GM12878 (cell line): Measurements from ENCODE around the gene GPC5. TPM values are rescaled to one million over a fixed set of nuclear protein-coding genes. Genes with fewer than 3 reads are reported as not detected.

Experiments
- ATAC-seq: fragments of 200-7000 bp; cut with Tn5 transposase; 3 replicates; pipeline ENCODE4 v1.9.1; 2020; ENCODE audit warnings: mild to moderate bottlenecking, moderate library complexity
- BruUV-seq: library from RNA; stranded (reverse); fragments of 400-500 nt; replicated peaks from 2 replicates; lab custom pipeline; 2021; lab: Mats Ljungman, UMichigan
- CTCF ChIA-PET: fragments of 300-600 bp; sonication (Branson Sonifier 250); formaldehyde crosslinking; extraction: SDS; loops from one replicate; lab custom pipeline; 2021; ENCODE audit warnings: inconsistent platforms; lab: Yijun Ruan, JAX
- POLR2A ChIA-PET: fragments of 350-600 bp; formaldehyde crosslinking; extraction: SDS; loops from one replicate; lab custom pipeline; 2021; ENCODE audit warnings: inconsistent platforms; lab: Charles Lee
- RAD21 ChIA-PET: fragments of 300-600 bp; sonication (Branson Sonifier 250); formaldehyde crosslinking; loops from one replicate; lab custom pipeline; 2023; ENCODE audit warnings: antibody characterized with exemption; ENCODE audit not compliant: unreplicated experiment; lab: Charles Lee
- SMC1A ChIA-PET: fragments of 300-600 bp; sonication (Branson Sonifier 250); formaldehyde crosslinking; loops from one replicate; lab custom pipeline; 2023; ENCODE audit not compliant: unreplicated experiment, uncharacterized antibody; lab: Charles Lee
- DNase-seq: peaks from one replicate; pipeline ENCODE4 v3.0.0-alpha.2; 2011; ENCODE audit warnings: low read depth, low spot score
- FAIRE-seq: peaks from 3 replicates; lab custom pipeline; 2011; peaks lifted over from hg19 to GRCh38; lab: Jason Lieb, UNC
- H2AFZ ChIP-seq: 2 replicates; pipeline ENCODE4 v1.6.0; 2011; ENCODE audit warnings: low read depth, low read length, control low read depth; ENCODE audit not compliant: control insufficient read depth
- H3K27ac ChIP-seq: 2 replicates; pipeline ENCODE4 v1.5.1; 2011; ENCODE audit warnings: control low read depth; ENCODE audit not compliant: control insufficient read depth, insufficient read depth
- H3K27me3 ChIP-seq, 2 experiments: replicated peaks in 1 of 2; 2 replicates each; pipeline versions ENCODE4 v1.6.0 to v1.6.1; 2011; ENCODE audit warnings: low read length in 1 of 2; ENCODE audit not compliant: control insufficient read depth in 2 of 2, insufficient read depth in 2 of 2
- H3K36me3 ChIP-seq, 2 experiments: 2 replicates each; pipeline ENCODE4 v1.5.1; 2011; ENCODE audit warnings: low read length in 1 of 2; ENCODE audit not compliant: control insufficient read depth in 2 of 2, insufficient read depth in 2 of 2
- H3K4me1 ChIP-seq: 2 replicates; pipeline ENCODE4 v1.6.1; 2011; ENCODE audit warnings: mild to moderate bottlenecking, low read length, moderate library complexity, mixed read lengths; ENCODE audit not compliant: control insufficient read depth, insufficient read depth
- H3K4me2 ChIP-seq: 2 replicates; pipeline ENCODE4 v1.6.0; 2011; ENCODE audit warnings: control low read depth; ENCODE audit not compliant: control insufficient read depth, insufficient read depth
- H3K4me3 ChIP-seq: fragments of 200-600 bp; sonication (generic); 2 replicates; pipeline ENCODE4 v1.5.1; 2016
- H3K79me2 ChIP-seq: 2 replicates; pipeline ENCODE4 v1.6.0; 2011; ENCODE audit warnings: low read length; ENCODE audit not compliant: control insufficient read depth, insufficient read depth
- H3K9ac ChIP-seq: 2 replicates; pipeline ENCODE4 v1.8.0; 2011; ENCODE audit warnings: low read length, control low read depth, mixed read lengths; ENCODE audit not compliant: control insufficient read depth, insufficient read depth
- H3K9me3 ChIP-seq: replicated peaks from 3 replicates; pipeline ENCODE4 v1.5.1; 2011; ENCODE audit warnings: mild to moderate bottlenecking, low read length; ENCODE audit not compliant: control insufficient read depth, insufficient read depth
- H4K20me1 ChIP-seq: 2 replicates; pipeline ENCODE4 v1.6.0; 2011; ENCODE audit not compliant: control insufficient read depth, insufficient read depth
- CBX3 ChIP-seq: fragments of 200-600 bp; sonication (generic); IDR thresholded peaks from 2 replicates; pipeline ENCODE4 v1.6.1; 2016; ENCODE audit warnings: low read depth, borderline replicate concordance
- CBX5 ChIP-seq: sonication (generic); IDR thresholded peaks from 2 replicates; pipeline ENCODE4 v1.6.1; 2016; ENCODE audit warnings: low read depth, moderate library complexity, mild to moderate bottlenecking, inconsistent platforms
- CREM ChIP-seq: IDR thresholded peaks from 2 replicates; pipeline ENCODE4 v1.6.1; 2014; ENCODE audit warnings: antibody characterized with exemption, low read depth
- EGR1 ChIP-seq, 2 experiments: IDR thresholded peaks; 1 replicate in 1 of 2; 2 replicates in 1 of 2; pipeline ENCODE4 v1.6.1; 2011 to 2012; ENCODE audit warnings: low read depth in 2 of 2, low read length in 2 of 2, borderline replicate concordance in 1 of 2, mild to moderate bottlenecking in 1 of 2, moderate library complexity in 1 of 2
- ETV6 ChIP-seq, 2 experiments: fragments of 450-650 bp in 1 of 2; IDR thresholded peaks in 1 of 2; conservative IDR thresholded peaks in 1 of 2; 2 replicates each; pipeline ENCODE4 v1.6.1; 2014; ENCODE audit warnings: antibody characterized with exemption in 1 of 2, borderline replicate concordance in 1 of 2, low read depth in 1 of 2, mild to moderate bottlenecking in 1 of 2, moderate library complexity in 1 of 2
- EZH2 ChIP-seq: IDR thresholded peaks from 2 replicates; pipeline ENCODE4 v1.6.1; 2012; ENCODE audit warnings: low read depth, mild to moderate bottlenecking, control low read depth, inconsistent platforms, low read length, borderline replicate concordance; ENCODE audit not compliant: control insufficient read depth
- IRF5 ChIP-seq: fragments of 450-650 bp; IDR thresholded peaks from 2 replicates; pipeline ENCODE4 v1.6.1; 2017; ENCODE audit warnings: borderline replicate concordance
- MTA3 ChIP-seq: IDR thresholded peaks from 2 replicates; pipeline ENCODE4 v1.6.1; 2012; ENCODE audit warnings: low read length, inconsistent platforms, borderline replicate concordance
- PAX5 ChIP-seq: IDR thresholded peaks from 2 replicates; pipeline ENCODE4 v1.6.1; 2011; ENCODE audit warnings: low read depth, low read length, borderline replicate concordance
- POLR2A ChIP-seq: IDR thresholded peaks from 2 replicates; pipeline ENCODE4 v1.6.1; 2011; ENCODE audit warnings: low read depth, mild to moderate bottlenecking, low read length
- POU2F2 ChIP-seq: IDR thresholded peaks from 3 replicates; pipeline ENCODE4 v1.6.1; 2011; ENCODE audit warnings: low read depth, mild to moderate bottlenecking, low read length, borderline replicate concordance
- RUNX3 ChIP-seq: IDR thresholded peaks from 2 replicates; pipeline ENCODE4 v1.6.1; 2012; ENCODE audit warnings: low read length, inconsistent platforms
- TCF7 ChIP-seq: IDR thresholded peaks from 2 replicates; pipeline ENCODE4 v1.6.1; 2014; ENCODE audit warnings: antibody characterized with exemption, borderline replicate concordance
- YY1 ChIP-seq: IDR thresholded peaks from 2 replicates; pipeline ENCODE4 v1.6.1; 2011; ENCODE audit warnings: low read depth, mild to moderate bottlenecking, low read length
- ZNF217 ChIP-seq: fragments of 450-650 bp; IDR thresholded peaks from 2 replicates; pipeline ENCODE4 v1.6.1; 2017; ENCODE audit warnings: antibody characterized with exemption, mild to moderate bottlenecking
- ZNF24 ChIP-seq: fragments of 450-650 bp; IDR thresholded peaks from 2 replicates; pipeline ENCODE4 v1.6.1; 2017; ENCODE audit warnings: antibody characterized with exemption, mild to moderate bottlenecking
- WGBS: methylation state at CpG from one replicate; pipeline ENCODE4 v1.1.6; 2016; ENCODE audit warnings: low lambda C conversion rate; ENCODE audit not compliant: insufficient replicate concordance, insufficient coverage; ENCODE audit errors: missing lambda C conversion rate; 5-methylcytosine and 5-hydroxymethylcytosine counted together
- in situ Hi-C: fragments of 300-500 bp; cut with MboI; formaldehyde crosslinking; loops from 9 replicates; pipeline ENCODE4 v1.14.3; 2018; ENCODE audit warnings: mixed read lengths
- intact Hi-C: fragments of 100-400 bp; cut with micrococcal nuclease; formaldehyde crosslinking; loops from one replicate; pipeline ENCODE4 v1.14.2; 2022; ENCODE audit not compliant: unreplicated experiment
- polyA plus RNA-seq, 11 experiments: library from polyadenylated mRNA; depleted of rRNA in 4 of 11; unstranded in 6 of 11; stranded (reverse) in 5 of 11; fragments of >200 nt; fragmentation: Nextera tagmentation in 4 of 11; fragmentation: Illumina TruSeq in 1 of 11; extraction: Ambion mirVana in 4 of 11; extraction: Trizol in 1 of 11; gene quantifications; 1 replicate in 1 of 11; 2 replicates in 10 of 11; pipeline versions ENCODE4 v1.2.1 to v1.2.3, GENCODE V29; 2011 to 2016; ENCODE audit warnings: inconsistent platforms in 2 of 11, missing spikeins in 2 of 11, low read depth in 1 of 11
- total RNA-seq, 4 experiments: library from RNA; depleted of rRNA in 3 of 4; stranded (reverse); fragments of >200 nt in 3 of 4; fragmentation: Illumina TruSeq in 1 of 4; extraction: Trizol in 1 of 4; gene quantifications; 2 replicates each; pipeline versions ENCODE4 v1.2.1 to v1.2.3, GENCODE V29; 2013 to 2021
- TF ChIP-seq, protein P1 (sequence below): IDR thresholded peaks from 2 replicates; pipeline ENCODE4 v1.6.1; 2011; ENCODE audit warnings: borderline replicate concordance, low read depth, mild to moderate bottlenecking, moderate library complexity, mixed read lengths, low read length; ENCODE audit not compliant: insufficient read depth; ENCODE audit errors: extremely low read length
- TF ChIP-seq, protein P2 (sequence below): fragments of 450-650 bp; IDR thresholded peaks from 2 replicates; pipeline ENCODE4 v1.6.1; 2017; ENCODE audit warnings: antibody characterized with exemption, mild to moderate bottlenecking, moderate library complexity

GPC5 gene
- total and polyA plus RNA-seq, 10 of the 15 experiments (the other 5 are each of a cell fraction or from before 2014, with no cell fraction given), result 0.05 to 0.87 (median 0.44) TPM; not detected in 1

DNA sequence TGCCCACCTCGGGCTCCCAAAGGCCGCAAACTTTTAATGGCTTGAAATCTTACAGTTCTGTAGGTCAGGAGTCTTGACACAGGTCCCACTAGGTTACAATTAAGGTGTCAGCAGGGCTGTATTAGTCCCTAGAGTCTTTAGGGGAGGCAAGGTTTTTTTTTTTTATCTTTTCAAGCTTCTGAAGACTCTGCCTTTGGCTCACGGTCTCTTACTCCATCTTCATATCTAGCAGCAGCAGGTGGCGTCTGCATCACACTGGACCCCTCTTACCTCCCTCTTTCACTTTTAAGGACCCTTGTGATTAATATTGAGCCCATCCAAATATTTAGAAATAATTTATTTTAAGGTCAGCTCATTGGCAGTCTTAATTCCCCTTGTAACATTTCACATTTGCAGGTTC, 39.3 kb upstream of the GPC5 start:
- in situ Hi-C loops, result no loop called here
- ChIA-PET SMC1A (interaction anchor here (0.9 to 3.4 kb wide), 9 partner anchors 7 to 49 kb away, joined by 3 to 18 read pairs (median 4); no protein-coding TSS in a partner anchor), POLR2A (interaction anchor here (2.0 kb wide), 1 partner anchor 46 kb away, joined by 8 read pairs; no protein-coding TSS in a partner anchor), RAD21 (interaction anchor here (1.4 to 2.2 kb wide), 2 partner anchors 8 to 45 kb away, joined by 5 to 8 read pairs; no protein-coding TSS in a partner anchor), CTCF (interaction anchor here (0.5 to 4.6 kb wide), 7 partner anchors 10 to 47 kb away, joined by 3 to 35 read pairs (median 5); no protein-coding TSS in a partner anchor)
- ATAC-seq, result peak; percentile 8; the same call in 2 of the 3 replicates
- H3K27me3 ChIP-seq, result no peaks in the 10 kb centered on the region
- no peaks in the 10 kb centered on the region for H4K20me1 ChIP-seq
- 58% methylated on average over 4 of the region's 4 CpGs for WGBS
- H3K9ac ChIP-seq, result no peak overlapping the region
- H3K36me3 ChIP-seq, result peaks cover 1 to 21% of the 10 kb centered on the region in 2 experiments; a peak in 2 of 4 replicates
- intact Hi-C loops, result no loop called here
- H3K27ac ChIP-seq, result no peak overlapping the region
- no peaks in the 10 kb centered on the region; the same call in 1 of the 2 replicates for H3K79me2 ChIP-seq
- no peak for DNase-seq
- no peaks in the 10 kb centered on the region for H3K4me1 ChIP-seq
- H3K4me3 ChIP-seq, result no peak overlapping the region
- no TSS peak for BruUV-seq
- no peak overlapping the region for H2AFZ ChIP-seq
- H3K9me3 ChIP-seq, result no peaks in the 10 kb centered on the region
- H3K4me2 ChIP-seq, result no peak overlapping the region
- FAIRE-seq, result no peak
- TF ChIP-seq IRF5 (no peak), ZNF24 (no peak), CBX3 (no peak), EZH2 (no peak), TCF7 (no peak), ZNF217 (no peak), RUNX3 (no peak), CREM (no peak), ETV6 (conservative IDR thresholded peaks at IDR 0.05 in 1 of 2, IDR thresholded peaks at IDR 0.05 in 1 of 2; ENCODE audit: borderline replicate concordance in 1 of 2, low read depth in 1 of 2) (no peak), PAX5 (no peak), MTA3 (no peak), CBX5 (no peak), POLR2A (no peak), YY1 (no peak), POU2F2 (no peak), EGR1 (IDR thresholded peaks at IDR 0.05; ENCODE audit: borderline replicate concordance in 1 of 2, low read depth in 2 of 2, low read length in 2 of 2) (no peak)
- TF ChIP-seq, protein P1, sequence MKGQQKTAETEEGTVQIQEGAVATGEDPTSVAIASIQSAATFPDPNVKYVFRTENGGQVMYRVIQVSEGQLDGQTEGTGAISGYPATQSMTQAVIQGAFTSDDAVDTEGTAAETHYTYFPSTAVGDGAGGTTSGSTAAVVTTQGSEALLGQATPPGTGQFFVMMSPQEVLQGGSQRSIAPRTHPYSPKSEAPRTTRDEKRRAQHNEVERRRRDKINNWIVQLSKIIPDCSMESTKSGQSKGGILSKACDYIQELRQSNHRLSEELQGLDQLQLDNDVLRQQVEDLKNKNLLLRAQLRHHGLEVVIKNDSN, result no peak
- TF ChIP-seq, protein P2, sequence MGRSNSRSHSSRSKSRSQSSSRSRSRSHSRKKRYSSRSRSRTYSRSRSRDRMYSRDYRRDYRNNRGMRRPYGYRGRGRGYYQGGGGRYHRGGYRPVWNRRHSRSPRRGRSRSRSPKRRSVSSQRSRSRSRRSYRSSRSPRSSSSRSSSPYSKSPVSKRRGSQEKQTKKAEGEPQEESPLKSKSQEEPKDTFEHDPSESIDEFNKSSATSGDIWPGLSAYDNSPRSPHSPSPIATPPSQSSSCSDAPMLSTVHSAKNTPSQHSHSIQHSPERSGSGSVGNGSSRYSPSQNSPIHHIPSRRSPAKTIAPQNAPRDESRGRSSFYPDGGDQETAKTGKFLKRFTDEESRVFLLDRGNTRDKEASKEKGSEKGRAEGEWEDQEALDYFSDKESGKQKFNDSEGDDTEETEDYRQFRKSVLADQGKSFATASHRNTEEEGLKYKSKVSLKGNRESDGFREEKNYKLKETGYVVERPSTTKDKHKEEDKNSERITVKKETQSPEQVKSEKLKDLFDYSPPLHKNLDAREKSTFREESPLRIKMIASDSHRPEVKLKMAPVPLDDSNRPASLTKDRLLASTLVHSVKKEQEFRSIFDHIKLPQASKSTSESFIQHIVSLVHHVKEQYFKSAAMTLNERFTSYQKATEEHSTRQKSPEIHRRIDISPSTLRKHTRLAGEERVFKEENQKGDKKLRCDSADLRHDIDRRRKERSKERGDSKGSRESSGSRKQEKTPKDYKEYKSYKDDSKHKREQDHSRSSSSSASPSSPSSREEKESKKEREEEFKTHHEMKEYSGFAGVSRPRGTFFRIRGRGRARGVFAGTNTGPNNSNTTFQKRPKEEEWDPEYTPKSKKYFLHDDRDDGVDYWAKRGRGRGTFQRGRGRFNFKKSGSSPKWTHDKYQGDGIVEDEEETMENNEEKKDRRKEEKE, result no peak
